ENCODE data around the gene SMIM17.

SMIM17 gene

DNA sequence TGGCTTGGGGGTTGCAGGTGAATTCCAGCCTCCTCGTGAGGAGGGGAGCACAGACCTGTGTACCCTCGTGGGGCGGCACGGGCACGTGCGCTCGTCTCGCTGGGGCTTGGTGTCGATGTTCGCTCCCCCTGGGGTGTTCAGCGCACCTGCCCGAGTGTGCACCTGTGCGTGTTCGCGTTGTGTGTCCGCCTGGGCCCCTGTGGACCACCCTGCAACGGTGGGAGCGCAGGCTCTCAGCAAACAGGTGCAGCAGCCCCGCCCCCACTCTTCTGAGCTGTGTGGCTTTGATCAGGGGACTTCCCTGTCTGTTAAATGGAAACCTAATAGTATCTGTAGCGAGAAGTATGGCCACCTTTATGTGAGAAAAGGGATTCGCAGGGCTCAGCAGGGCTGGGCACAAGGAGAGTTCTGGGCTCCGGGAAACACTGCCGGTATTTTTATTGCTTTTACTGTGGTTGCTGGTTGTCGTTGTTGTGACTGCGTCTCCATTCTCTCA lies 549 bp downstream of the SMIM17 start:
- Histone ChIP-seq H4K8ac (ENCODE audit: low read length) (no peak overlapping the region), H2AK5ac (ENCODE audit: low read length, severe bottlenecking) (no peak overlapping the region), H3K36me3 (ENCODE audit: control insufficient read depth in 1 of 2, insufficient read depth in 2 of 2, low read depth in 1 of 2, low read length in 2 of 2) (peaks cover 0 to 4% of the 10 kb centered on the region in 2 experiments), H3K9ac (ENCODE audit: low read length) (no peak overlapping the region), H3K4me3 (ENCODE audit: insufficient read depth in 1 of 2, low read depth in 1 of 2, low read length in 2 of 2) (no peak overlapping the region), H3K79me1 (replicated peaks; ENCODE audit: low read length, poor library complexity, severe bottlenecking) (no peaks in the 10 kb centered on the region), H2BK5ac (ENCODE audit: low read depth, low read length, poor library complexity, severe bottlenecking) (no peak overlapping the region), H3K27me3 (ENCODE audit: control insufficient read depth in 1 of 2, insufficient read depth in 1 of 2, low read length in 2 of 2) (no peaks in the 10 kb centered on the region), H3K27ac (ENCODE audit: low read length, poor library complexity, severe bottlenecking) (no peak overlapping the region), H3K14ac (ENCODE audit: low read length in 2 of 2) (no peak overlapping the region), H3K18ac (ENCODE audit: low read depth in 1 of 2, low read length in 2 of 2) (no peak overlapping the region), H3K4me1 (ENCODE audit: control insufficient read depth, insufficient read depth, low read depth, low read length) (peaks cover 2% of the 10 kb centered on the region), H4K91ac (ENCODE audit: low read length) (no peak overlapping the region), H2BK15ac (ENCODE audit: low read depth, poor library complexity, severe bottlenecking) (no peak overlapping the region), H2AFZ (ENCODE audit: low read depth, low read length) (no peak overlapping the region), H2BK12ac (ENCODE audit: low read length in 2 of 2) (no peak overlapping the region), H3K9me3 (ENCODE audit: control insufficient read depth, low read length) (peaks cover 48% of the 10 kb centered on the region), H2BK120ac (ENCODE audit: low read depth, low read length) (no peak overlapping the region), H3K4me2 (ENCODE audit: low read length, poor library complexity, severe bottlenecking) (no peak overlapping the region), H3K4ac (ENCODE audit: low read depth in 1 of 2, low read length in 2 of 2) (no peak overlapping the region), H3K23ac (ENCODE audit: low read length in 2 of 2) (no peak overlapping the region)
- no peak for DNase-seq
- 88% methylated on average over 25 of the region's 25 CpGs for WGBS

DNA sequence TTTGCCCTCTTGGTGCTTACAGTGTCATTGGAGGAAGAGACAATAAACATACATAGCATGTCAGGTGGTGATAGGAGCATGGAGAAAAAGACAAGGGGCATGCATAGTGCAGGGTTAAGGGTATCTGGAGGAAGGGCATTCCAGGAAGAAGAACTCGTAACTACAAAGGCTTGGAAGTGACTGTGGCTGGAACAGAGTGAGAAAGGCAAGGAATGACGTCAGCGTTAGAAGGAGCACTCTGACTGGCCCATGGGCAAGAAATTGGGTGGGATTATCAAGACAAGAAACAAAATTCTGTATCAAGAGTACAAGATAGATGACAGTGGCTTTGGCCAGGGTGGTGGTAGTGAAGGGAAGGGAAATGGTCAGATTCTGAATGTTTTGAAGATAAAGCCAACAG lies 11.2 kb downstream of the SMIM17 start:
- H3K14ac ChIP-seq (ENCODE audit: low read length in 2 of 2) = no peak overlapping the region
- no peaks in the 10 kb centered on the region for H3K4me1 ChIP-seq (ENCODE audit: control insufficient read depth, insufficient read depth, low read depth, low read length)
- no peak overlapping the region for H3K4me3 ChIP-seq (ENCODE audit: insufficient read depth in 1 of 2, low read depth in 1 of 2, low read length in 2 of 2)
- no peaks in the 10 kb centered on the region for H3K79me1 ChIP-seq (replicated peaks; ENCODE audit: low read length, poor library complexity, severe bottlenecking)
- H2BK5ac ChIP-seq (ENCODE audit: low read depth, low read length, poor library complexity, severe bottlenecking) = no peak overlapping the region
- no peak overlapping the region for H2AFZ ChIP-seq (ENCODE audit: low read depth, low read length)
- DNase-seq = no peak
- H2BK12ac ChIP-seq (ENCODE audit: low read length in 2 of 2) = no peak overlapping the region
- H2BK15ac ChIP-seq (ENCODE audit: low read depth, poor library complexity, severe bottlenecking) = no peak overlapping the region
- no peak overlapping the region for H3K4ac ChIP-seq (ENCODE audit: low read depth in 1 of 2, low read length in 2 of 2)
- H2BK120ac ChIP-seq (ENCODE audit: low read depth, low read length) = no peak overlapping the region
- H3K9ac ChIP-seq (ENCODE audit: low read length) = no peak overlapping the region
- H2AK5ac ChIP-seq (ENCODE audit: low read length, severe bottlenecking) = no peak overlapping the region
- H3K27me3 ChIP-seq (ENCODE audit: control insufficient read depth in 1 of 2, insufficient read depth in 1 of 2, low read length in 2 of 2) = no peaks in the 10 kb centered on the region
- H3K4me2 ChIP-seq (ENCODE audit: low read length, poor library complexity, severe bottlenecking) = no peak overlapping the region
- no peak overlapping the region for H4K91ac ChIP-seq (ENCODE audit: low read length)
- H4K8ac ChIP-seq (ENCODE audit: low read length) = no peak overlapping the region
- WGBS = 69% methylated on average over 3 of the region's 3 CpGs
- H3K27ac ChIP-seq (ENCODE audit: low read length, poor library complexity, severe bottlenecking) = no peak overlapping the region
- H3K18ac ChIP-seq (ENCODE audit: low read depth in 1 of 2, low read length in 2 of 2) = no peak overlapping the region
- H3K36me3 ChIP-seq (ENCODE audit: control insufficient read depth in 1 of 2, insufficient read depth in 2 of 2, low read depth in 1 of 2, low read length in 2 of 2) = no peaks in the 10 kb centered on the region
- no peak overlapping the region for H3K23ac ChIP-seq (ENCODE audit: low read length in 2 of 2)
- peaks cover 42% of the 10 kb centered on the region for H3K9me3 ChIP-seq (ENCODE audit: control insufficient read depth, low read length)

DNA sequence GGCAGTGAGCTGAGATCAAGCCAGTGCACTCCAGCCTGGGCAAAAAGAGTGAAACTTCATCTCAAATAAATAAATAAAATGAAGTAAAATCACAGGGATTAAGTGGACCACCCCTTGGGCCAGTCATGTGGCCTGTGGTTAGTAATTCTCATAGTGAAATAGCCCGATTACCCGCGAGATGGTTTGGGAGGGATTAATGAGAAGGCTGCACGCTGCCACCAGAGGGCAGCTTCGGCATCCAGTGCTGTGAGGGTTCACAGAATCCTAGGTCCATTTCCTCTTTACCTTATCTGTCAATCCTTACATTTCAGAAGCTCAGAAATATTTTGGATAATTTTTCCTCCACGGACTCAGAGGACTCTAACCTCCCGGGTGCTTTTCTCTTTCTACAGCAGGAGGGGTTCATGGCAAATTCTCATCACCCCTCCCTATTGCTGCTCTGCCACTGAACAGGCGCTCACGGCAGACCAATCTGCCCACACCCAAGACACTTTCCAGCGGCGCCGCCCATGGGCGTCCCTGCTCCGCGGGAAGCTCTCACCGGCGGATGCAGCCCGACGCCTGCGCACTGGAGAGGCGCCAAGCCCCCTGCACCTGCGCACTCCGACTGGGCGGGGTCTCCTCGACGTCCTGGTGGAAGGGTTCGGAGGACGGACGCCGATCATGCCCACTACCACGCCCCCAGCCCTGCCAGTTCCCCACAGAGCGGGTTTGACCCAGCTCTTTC lies 17.6 kb downstream of the SMIM17 start:
- no peak overlapping the region for H3K4ac ChIP-seq (ENCODE audit: low read depth in 1 of 2, low read length in 2 of 2)
- DNase-seq = no peak
- H3K4me1 ChIP-seq (ENCODE audit: control insufficient read depth, insufficient read depth, low read depth, low read length) = no peaks in the 10 kb centered on the region
- no peak overlapping the region for H3K18ac ChIP-seq (ENCODE audit: low read depth in 1 of 2, low read length in 2 of 2)
- H3K4me2 ChIP-seq (ENCODE audit: low read length, poor library complexity, severe bottlenecking) = no peak overlapping the region
- no peak overlapping the region for H4K8ac ChIP-seq (ENCODE audit: low read length)
- no peak overlapping the region for H3K23ac ChIP-seq (ENCODE audit: low read length in 2 of 2)
- no peak overlapping the region for H3K14ac ChIP-seq (ENCODE audit: low read length in 2 of 2)
- H3K27me3 ChIP-seq (ENCODE audit: control insufficient read depth in 1 of 2, insufficient read depth in 1 of 2, low read length in 2 of 2) = no peaks in the 10 kb centered on the region
- peaks cover 28% of the 10 kb centered on the region for H3K9me3 ChIP-seq (ENCODE audit: control insufficient read depth, low read length)
- H3K36me3 ChIP-seq (ENCODE audit: control insufficient read depth in 1 of 2, insufficient read depth in 2 of 2, low read depth in 1 of 2, low read length in 2 of 2) = peaks cover 0 to 5% of the 10 kb centered on the region in 2 experiments
- no peak overlapping the region for H2BK15ac ChIP-seq (ENCODE audit: low read depth, poor library complexity, severe bottlenecking)
- H3K79me1 ChIP-seq (replicated peaks; ENCODE audit: low read length, poor library complexity, severe bottlenecking) = no peaks in the 10 kb centered on the region
- no peak overlapping the region for H3K9ac ChIP-seq (ENCODE audit: low read length)
- H2BK5ac ChIP-seq (ENCODE audit: low read depth, low read length, poor library complexity, severe bottlenecking) = no peak overlapping the region
- no peak overlapping the region for H2BK12ac ChIP-seq (ENCODE audit: low read length in 2 of 2)
- H2AK5ac ChIP-seq (ENCODE audit: low read length, severe bottlenecking) = no peak overlapping the region
- H4K91ac ChIP-seq (ENCODE audit: low read length) = no peak overlapping the region
- H3K4me3 ChIP-seq (ENCODE audit: insufficient read depth in 1 of 2, low read depth in 1 of 2, low read length in 2 of 2) = no peak overlapping the region
- H2AFZ ChIP-seq (ENCODE audit: low read depth, low read length) = no peak overlapping the region
- no peak overlapping the region for H2BK120ac ChIP-seq (ENCODE audit: low read depth, low read length)
- 89% methylated on average over 32 of the region's 32 CpGs for WGBS
- no peak overlapping the region for H3K27ac ChIP-seq (ENCODE audit: low read length, poor library complexity, severe bottlenecking)

DNA sequence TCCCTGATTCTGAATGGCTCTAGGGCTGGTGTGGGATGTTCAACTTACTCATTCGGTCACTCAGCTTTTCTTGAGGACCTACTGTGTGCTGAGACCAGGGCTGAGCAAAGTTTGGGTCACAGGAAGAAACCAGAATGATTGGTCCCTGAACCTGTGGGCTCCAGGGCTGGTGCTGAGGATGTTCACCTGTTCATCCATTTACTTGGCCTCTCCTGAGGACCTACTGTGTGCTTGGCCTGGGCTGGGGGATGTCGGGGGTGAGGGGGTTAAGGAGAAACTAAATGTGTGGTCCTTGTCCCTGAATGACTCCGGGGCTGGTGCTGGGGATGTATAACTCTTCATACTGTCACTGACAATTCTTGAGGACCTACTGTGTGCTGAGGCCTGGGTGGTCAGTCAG lies 18.3 kb downstream of the SMIM17 start:
- Histone ChIP-seq H3K9ac (ENCODE audit: low read length) (no peak overlapping the region), H3K27ac (ENCODE audit: low read length, poor library complexity, severe bottlenecking) (no peak overlapping the region), H3K4me3 (ENCODE audit: insufficient read depth in 1 of 2, low read depth in 1 of 2, low read length in 2 of 2) (no peak overlapping the region), H3K4ac (ENCODE audit: low read depth in 1 of 2, low read length in 2 of 2) (no peak overlapping the region), H2BK15ac (ENCODE audit: low read depth, poor library complexity, severe bottlenecking) (no peak overlapping the region), H3K4me2 (ENCODE audit: low read length, poor library complexity, severe bottlenecking) (no peak overlapping the region), H4K8ac (ENCODE audit: low read length) (no peak overlapping the region), H2BK5ac (ENCODE audit: low read depth, low read length, poor library complexity, severe bottlenecking) (no peak overlapping the region), H3K18ac (ENCODE audit: low read depth in 1 of 2, low read length in 2 of 2) (no peak overlapping the region), H2BK120ac (ENCODE audit: low read depth, low read length) (no peak overlapping the region), H4K91ac (ENCODE audit: low read length) (no peak overlapping the region), H3K79me1 (replicated peaks; ENCODE audit: low read length, poor library complexity, severe bottlenecking) (no peaks in the 10 kb centered on the region), H3K4me1 (ENCODE audit: control insufficient read depth, insufficient read depth, low read depth, low read length) (no peaks in the 10 kb centered on the region), H3K9me3 (ENCODE audit: control insufficient read depth, low read length) (peaks cover 26% of the 10 kb centered on the region), H2AFZ (ENCODE audit: low read depth, low read length) (no peak overlapping the region), H3K23ac (ENCODE audit: low read length in 2 of 2) (no peak overlapping the region), H2AK5ac (ENCODE audit: low read length, severe bottlenecking) (no peak overlapping the region), H3K14ac (ENCODE audit: low read length in 2 of 2) (no peak overlapping the region), H2BK12ac (ENCODE audit: low read length in 2 of 2) (no peak overlapping the region), H3K36me3 (ENCODE audit: control insufficient read depth in 1 of 2, insufficient read depth in 2 of 2, low read depth in 1 of 2, low read length in 2 of 2) (peaks cover 0 to 5% of the 10 kb centered on the region in 2 experiments), H3K27me3 (ENCODE audit: control insufficient read depth in 1 of 2, insufficient read depth in 1 of 2, low read length in 2 of 2) (no peaks in the 10 kb centered on the region)
- 72% methylated on average over 3 of the region's 3 CpGs for WGBS
- no peak for DNase-seq

Data from mesenchymal stem cell (in vitro differentiated cells and primary cell).